ENCODE data around the gene OTUD1.

The OTUD1 gene

DNA sequence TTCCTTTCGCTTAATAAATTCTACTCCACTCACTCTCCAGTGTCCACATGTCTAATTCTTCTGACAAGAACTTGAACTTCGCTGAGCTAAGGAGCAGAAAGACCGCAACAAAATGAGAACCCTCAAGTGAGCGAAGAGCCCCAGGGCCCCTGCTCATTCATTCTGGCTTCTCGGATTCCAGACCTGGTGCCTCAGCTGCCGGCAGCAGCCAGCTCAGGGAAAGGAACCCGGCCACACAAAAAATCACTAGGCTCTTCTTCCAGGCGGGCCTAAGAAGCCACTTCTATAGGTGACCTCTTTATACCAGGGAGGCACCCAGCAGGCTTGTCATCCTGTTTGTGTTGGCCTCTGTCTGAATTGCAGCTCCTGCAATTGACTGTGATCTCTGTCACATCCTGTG is 33.3 kb downstream of the OTUD1 start:
- H3K27ac ChIP-seq (ENCODE audit: low read depth, low read length) = no peak overlapping the region
- H3K4me1 ChIP-seq (ENCODE audit: control insufficient read depth in 1 of 2, insufficient read depth in 2 of 2, low read length in 2 of 2) = peaks cover 15 to 16% of the 10 kb centered on the region in 2 experiments
- no peak overlapping the region for H2AK5ac ChIP-seq (ENCODE audit: low read length)
- WGBS (ENCODE audit: extremely low coverage, insufficient coverage, insufficient read length) = no CpG with 5 or more reads among the region's 8 CpGs
- H3K23ac ChIP-seq (ENCODE audit: low read length) = no peak overlapping the region
- H4K8ac ChIP-seq (ENCODE audit: low read depth, low read length) = no peak overlapping the region
- no peak overlapping the region for H3K4me3 ChIP-seq (ENCODE audit: low read depth, low read length)
- no peaks in the 10 kb centered on the region for H3K79me2 ChIP-seq (ENCODE audit: control insufficient read depth, insufficient read depth, low read length, poor library complexity)
- H3K18ac ChIP-seq (ENCODE audit: low read length) = no peak overlapping the region
- H2BK120ac ChIP-seq (ENCODE audit: insufficient read depth, low read length, poor library complexity) = no peak overlapping the region
- H2AFZ ChIP-seq (ENCODE audit: insufficient read depth, low read length, poor library complexity) = no peak overlapping the region
- no peak overlapping the region for H3K14ac ChIP-seq (ENCODE audit: low read length)
- DNase-seq = no peak
- H2BK5ac ChIP-seq (ENCODE audit: low read depth, low read length, poor library complexity) = no peak overlapping the region
- no peak overlapping the region for H4K91ac ChIP-seq (ENCODE audit: low read depth, low read length)
- no peak overlapping the region for H4K12ac ChIP-seq (ENCODE audit: low read depth, low read length)
- H3K79me1 ChIP-seq (ENCODE audit: low read length) = peaks cover 2% of the 10 kb centered on the region
- no peak overlapping the region for H3K4me2 ChIP-seq (ENCODE audit: low read length)
- no peaks in the 10 kb centered on the region for H3K27me3 ChIP-seq (ENCODE audit: insufficient read depth, low read length)
- H3K9me3 ChIP-seq (ENCODE audit: insufficient read depth, low read depth, low read length) = no peaks in the 10 kb centered on the region
- H3K36me3 ChIP-seq (ENCODE audit: control insufficient read depth in 1 of 2, insufficient read depth in 2 of 2, low read length in 2 of 2) = no peaks in the 10 kb centered on the region
- no peak overlapping the region for H3K4ac ChIP-seq (ENCODE audit: low read depth, low read length)
- H2BK12ac ChIP-seq (ENCODE audit: low read length) = no peak overlapping the region
- H3K9ac ChIP-seq (ENCODE audit: low read length) = no peak overlapping the region

GRCh38 chr10:23474081-23474480 is 35.2 kb downstream of the OTUD1 start:
- no peak overlapping the region for H3K4me3 ChIP-seq (ENCODE audit: low read depth, low read length)
- WGBS (ENCODE audit: extremely low coverage, insufficient coverage, insufficient read length) = no CpG with 5 or more reads among the region's 2 CpGs
- no peak overlapping the region for H3K9ac ChIP-seq (ENCODE audit: low read length)
- H2AK5ac ChIP-seq (ENCODE audit: low read length) = no peak overlapping the region
- no peak overlapping the region for H3K14ac ChIP-seq (ENCODE audit: low read length)
- no peak overlapping the region for H3K27ac ChIP-seq (ENCODE audit: low read depth, low read length)
- no peak overlapping the region for H4K12ac ChIP-seq (ENCODE audit: low read depth, low read length)
- H4K91ac ChIP-seq (ENCODE audit: low read depth, low read length) = no peak overlapping the region
- no peak overlapping the region for H2BK12ac ChIP-seq (ENCODE audit: low read length)
- H3K27me3 ChIP-seq (ENCODE audit: insufficient read depth, low read length) = no peaks in the 10 kb centered on the region
- H3K4me1 ChIP-seq (ENCODE audit: control insufficient read depth in 1 of 2, insufficient read depth in 2 of 2, low read length in 2 of 2) = peaks cover 15 to 16% of the 10 kb centered on the region in 2 experiments
- H4K8ac ChIP-seq (ENCODE audit: low read depth, low read length) = no peak overlapping the region
- H3K36me3 ChIP-seq (ENCODE audit: control insufficient read depth in 1 of 2, insufficient read depth in 2 of 2, low read length in 2 of 2) = no peaks in the 10 kb centered on the region
- H3K9me3 ChIP-seq (ENCODE audit: insufficient read depth, low read depth, low read length) = no peaks in the 10 kb centered on the region
- H3K18ac ChIP-seq (ENCODE audit: low read length) = no peak overlapping the region
- H3K4me2 ChIP-seq (ENCODE audit: low read length) = no peak overlapping the region
- H3K79me2 ChIP-seq (ENCODE audit: control insufficient read depth, insufficient read depth, low read length, poor library complexity) = no peaks in the 10 kb centered on the region
- H3K79me1 ChIP-seq (ENCODE audit: low read length) = peaks cover 2% of the 10 kb centered on the region
- H3K23ac ChIP-seq (ENCODE audit: low read length) = no peak overlapping the region
- H2AFZ ChIP-seq (ENCODE audit: insufficient read depth, low read length, poor library complexity) = no peak overlapping the region
- H2BK5ac ChIP-seq (ENCODE audit: low read depth, low read length, poor library complexity) = no peak overlapping the region
- H3K4ac ChIP-seq (ENCODE audit: low read depth, low read length) = no peak overlapping the region
- DNase-seq = no peak
- H2BK120ac ChIP-seq (ENCODE audit: insufficient read depth, low read length, poor library complexity) = no peak overlapping the region

- Histone ChIP-seq H3K4ac (ENCODE audit: low read depth, low read length) (no peak overlapping the region), H3K18ac (ENCODE audit: low read length) (no peak overlapping the region), H2BK120ac (ENCODE audit: insufficient read depth, low read length, poor library complexity) (no peak overlapping the region), H2BK5ac (ENCODE audit: low read depth, low read length, poor library complexity) (no peak overlapping the region), H3K4me3 (ENCODE audit: low read depth, low read length) (no peak overlapping the region), H3K23ac (ENCODE audit: low read length) (no peak overlapping the region), H4K8ac (ENCODE audit: low read depth, low read length) (no peak overlapping the region), H3K36me3 (ENCODE audit: control insufficient read depth in 1 of 2, insufficient read depth in 2 of 2, low read length in 2 of 2) (no peaks in the 10 kb centered on the region), H3K9me3 (ENCODE audit: insufficient read depth, low read depth, low read length) (no peaks in the 10 kb centered on the region), H3K79me1 (ENCODE audit: low read length) (peaks cover 2% of the 10 kb centered on the region), H2AK5ac (ENCODE audit: low read length) (no peak overlapping the region), H3K27ac (ENCODE audit: low read depth, low read length) (no peak overlapping the region), H2AFZ (ENCODE audit: insufficient read depth, low read length, poor library complexity) (no peak overlapping the region), H4K91ac (ENCODE audit: low read depth, low read length) (no peak overlapping the region), H2BK12ac (ENCODE audit: low read length) (no peak overlapping the region), H3K27me3 (ENCODE audit: insufficient read depth, low read length) (no peaks in the 10 kb centered on the region), H3K4me2 (ENCODE audit: low read length) (no peak overlapping the region), H3K4me1 (ENCODE audit: control insufficient read depth in 1 of 2, insufficient read depth in 2 of 2, low read length in 2 of 2) (peaks cover 15 to 16% of the 10 kb centered on the region in 2 experiments), H4K12ac (ENCODE audit: low read depth, low read length) (no peak overlapping the region), H3K9ac (ENCODE audit: low read length) (no peak overlapping the region), H3K79me2 (ENCODE audit: control insufficient read depth, insufficient read depth, low read length, poor library complexity) (no peaks in the 10 kb centered on the region), H3K14ac (ENCODE audit: low read length) (no peak overlapping the region)
- no CpG with 5 or more reads among the region's 4 CpGs for WGBS (ENCODE audit: extremely low coverage, insufficient coverage, insufficient read length)
- DNase-seq = no peak
Measured at GRCh38 chr10:23474626-23475025, 35.8 kb downstream of the OTUD1 start.

GRCh38 chr10:23478570-23478969 is 39.7 kb downstream of the OTUD1 start:
- H2BK120ac ChIP-seq (ENCODE audit: insufficient read depth, low read length, poor library complexity) = no peak overlapping the region
- H3K18ac ChIP-seq (ENCODE audit: low read length) = no peak overlapping the region
- no peaks in the 10 kb centered on the region for H3K9me3 ChIP-seq (ENCODE audit: insufficient read depth, low read depth, low read length)
- no peak for DNase-seq
- no CpG with 5 or more reads among the region's 5 CpGs for WGBS (ENCODE audit: extremely low coverage, insufficient coverage, insufficient read length)
- H3K4me3 ChIP-seq (ENCODE audit: low read depth, low read length) = no peak overlapping the region
- H2BK5ac ChIP-seq (ENCODE audit: low read depth, low read length, poor library complexity) = no peak overlapping the region
- H3K14ac ChIP-seq (ENCODE audit: low read length) = no peak overlapping the region
- H4K8ac ChIP-seq (ENCODE audit: low read depth, low read length) = no peak overlapping the region
- no peaks in the 10 kb centered on the region for H3K27me3 ChIP-seq (ENCODE audit: insufficient read depth, low read length)
- H3K27ac ChIP-seq (ENCODE audit: low read depth, low read length) = no peak overlapping the region
- H3K23ac ChIP-seq (ENCODE audit: low read length) = no peak overlapping the region
- H3K9ac ChIP-seq (ENCODE audit: low read length) = no peak overlapping the region
- H2BK12ac ChIP-seq (ENCODE audit: low read length) = no peak overlapping the region
- H2AFZ ChIP-seq (ENCODE audit: insufficient read depth, low read length, poor library complexity) = no peak overlapping the region
- peaks cover 0 to 2% of the 10 kb centered on the region in 2 experiments for H3K4me1 ChIP-seq (ENCODE audit: control insufficient read depth in 1 of 2, insufficient read depth in 2 of 2, low read length in 2 of 2)
- no peak overlapping the region for H4K91ac ChIP-seq (ENCODE audit: low read depth, low read length)
- H3K79me1 ChIP-seq (ENCODE audit: low read length) = no peaks in the 10 kb centered on the region
- no peak overlapping the region for H2AK5ac ChIP-seq (ENCODE audit: low read length)
- H3K4ac ChIP-seq (ENCODE audit: low read depth, low read length) = no peak overlapping the region
- no peaks in the 10 kb centered on the region for H3K36me3 ChIP-seq (ENCODE audit: control insufficient read depth in 1 of 2, insufficient read depth in 2 of 2, low read length in 2 of 2)
- no peak overlapping the region for H4K12ac ChIP-seq (ENCODE audit: low read depth, low read length)
- H3K4me2 ChIP-seq (ENCODE audit: low read length) = no peak overlapping the region
- H3K79me2 ChIP-seq (ENCODE audit: control insufficient read depth, insufficient read depth, low read length, poor library complexity) = no peaks in the 10 kb centered on the region
